Measurements from ENCODE around the gene MUSTN1.

MUSTN1 gene

DNA sequence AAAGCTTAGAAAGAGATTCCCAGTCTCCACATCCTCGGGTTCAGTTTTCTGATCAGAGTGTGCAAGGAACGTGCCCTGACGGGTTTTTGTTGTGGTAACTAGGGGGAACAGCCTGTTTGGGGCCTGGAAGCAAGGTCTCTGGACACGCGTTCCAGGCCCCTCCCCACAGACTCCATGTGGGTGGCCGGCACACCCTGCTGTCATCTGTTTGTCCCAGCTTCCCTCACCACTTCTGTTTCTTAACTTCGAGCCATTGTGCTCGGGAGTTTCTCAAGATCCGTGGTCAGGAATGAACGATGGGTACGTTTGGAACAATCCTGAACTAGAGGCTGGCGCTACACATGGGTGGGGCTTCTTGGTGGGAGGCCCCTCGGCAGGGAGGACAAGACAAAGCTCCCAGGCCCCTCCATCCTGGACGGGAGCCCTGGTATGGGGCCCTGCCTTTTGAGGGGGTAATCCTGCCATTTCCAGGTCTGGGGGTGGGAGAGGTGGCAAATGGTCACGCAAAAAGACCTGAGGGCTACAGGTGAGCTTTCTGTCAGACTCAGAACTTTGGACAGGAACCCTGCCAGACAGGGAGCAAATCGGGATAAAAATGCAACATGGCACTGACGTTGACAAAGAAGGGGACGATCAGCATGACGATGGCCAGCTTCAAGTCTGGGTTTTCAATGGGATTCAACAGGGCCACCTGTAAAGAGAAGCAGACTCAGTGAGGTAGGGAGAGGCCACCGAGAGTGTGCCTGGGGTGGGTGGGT is 8.5 kb upstream of the MUSTN1 start:
- H4K20me1 ChIP-seq (ENCODE audit: insufficient read depth, low read length, poor library complexity, severe bottlenecking) = no peaks in the 10 kb centered on the region
- no peak overlapping the region for H3K4me2 ChIP-seq (ENCODE audit: low read depth, low read length, poor library complexity, severe bottlenecking)
- peaks cover 10% of the 10 kb centered on the region for H3K4me1 ChIP-seq (ENCODE audit: insufficient read depth, low read length, poor library complexity, severe bottlenecking)
- H3K9ac ChIP-seq (ENCODE audit: low read depth, low read length, poor library complexity, severe bottlenecking) = no peak overlapping the region
- no peak overlapping the region for H2AFZ ChIP-seq (ENCODE audit: low read length)
- H3K27me3 ChIP-seq (ENCODE audit: insufficient read depth, low read length, poor library complexity, severe bottlenecking) = no peaks in the 10 kb centered on the region
- H3K9me3 ChIP-seq (ENCODE audit: insufficient read depth, low read depth, low read length) = no peaks in the 10 kb centered on the region
- H3K36me3 ChIP-seq (ENCODE audit: insufficient read depth, low read length) = peaks cover 17% of the 10 kb centered on the region; the same call in 1 of the 2 replicates
- H3K9me2 ChIP-seq (replicated peaks; ENCODE audit: low read depth, low read length) = no peaks in the 10 kb centered on the region
- H3K4me3 ChIP-seq (ENCODE audit: low read length, poor library complexity, severe bottlenecking) = no peak overlapping the region
- no peak for TF ChIP-seq CTCF (conservative IDR thresholded peaks at IDR 0.05; ENCODE audit: low read length)
- no peak for TF ChIP-seq EZH2phosphoT487 (IDR thresholded peaks at IDR 0.05; ENCODE audit: borderline replicate concordance)
- H3K79me2 ChIP-seq (ENCODE audit: insufficient read depth, low read length) = no peaks in the 10 kb centered on the region
- H3F3A ChIP-seq (ENCODE audit: low read depth) = no peaks in the 10 kb centered on the region

- peaks cover 11% of the 10 kb centered on the region; the same call in 1 of the 2 replicates for H3K36me3 ChIP-seq (ENCODE audit: insufficient read depth, low read length)
- H3K79me2 ChIP-seq (ENCODE audit: insufficient read depth, low read length) = no peaks in the 10 kb centered on the region
- H3K9me3 ChIP-seq (ENCODE audit: insufficient read depth, low read depth, low read length) = no peaks in the 10 kb centered on the region
- H2AFZ ChIP-seq (ENCODE audit: low read length) = no peak overlapping the region
- no peak overlapping the region for H3K9ac ChIP-seq (ENCODE audit: low read depth, low read length, poor library complexity, severe bottlenecking)
- H3K4me2 ChIP-seq (ENCODE audit: low read depth, low read length, poor library complexity, severe bottlenecking) = no peak overlapping the region
- H3K27me3 ChIP-seq (ENCODE audit: insufficient read depth, low read length, poor library complexity, severe bottlenecking) = no peaks in the 10 kb centered on the region
- H4K20me1 ChIP-seq (ENCODE audit: insufficient read depth, low read length, poor library complexity, severe bottlenecking) = no peaks in the 10 kb centered on the region
- peaks cover 19% of the 10 kb centered on the region for H3K4me1 ChIP-seq (ENCODE audit: insufficient read depth, low read length, poor library complexity, severe bottlenecking)
- TF ChIP-seq EZH2phosphoT487 (IDR thresholded peaks at IDR 0.05; ENCODE audit: borderline replicate concordance) = no peak
- no peak for TF ChIP-seq CTCF (conservative IDR thresholded peaks at IDR 0.05; ENCODE audit: low read length)
- H3K4me3 ChIP-seq (ENCODE audit: low read length, poor library complexity, severe bottlenecking) = no peak overlapping the region
- no peaks in the 10 kb centered on the region for H3K9me2 ChIP-seq (replicated peaks; ENCODE audit: low read depth, low read length)
- no peaks in the 10 kb centered on the region for H3F3A ChIP-seq (ENCODE audit: low read depth)
Observed at GRCh38 chr3:52842424-52842823, 7.6 kb upstream of the MUSTN1 start.

GRCh38 chr3:52841981-52842340 is 7.1 kb upstream of the MUSTN1 start:
- H3K4me2 ChIP-seq (ENCODE audit: low read depth, low read length, poor library complexity, severe bottlenecking) = no peak overlapping the region
- no peak overlapping the region for H3K9ac ChIP-seq (ENCODE audit: low read depth, low read length, poor library complexity, severe bottlenecking)
- H3K79me2 ChIP-seq (ENCODE audit: insufficient read depth, low read length) = no peaks in the 10 kb centered on the region

More at GRCh38 chr3:52841981-52842340, 7.1 kb upstream of the MUSTN1 start:
- TF ChIP-seq EZH2phosphoT487 (IDR thresholded peaks at IDR 0.05; ENCODE audit: borderline replicate concordance) (no peak), CTCF (conservative IDR thresholded peaks at IDR 0.05; ENCODE audit: low read length) (no peak)
- Histone ChIP-seq H3K4me1 (ENCODE audit: insufficient read depth, low read length, poor library complexity, severe bottlenecking) (peaks cover 20% of the 10 kb centered on the region), H3K4me3 (ENCODE audit: low read length, poor library complexity, severe bottlenecking) (no peak overlapping the region), H3K9me3 (ENCODE audit: insufficient read depth, low read depth, low read length) (no peaks in the 10 kb centered on the region), H3K36me3 (ENCODE audit: insufficient read depth, low read length) (peaks cover 11% of the 10 kb centered on the region; the same call in 1 of the 2 replicates), H3K9me2 (replicated peaks; ENCODE audit: low read depth, low read length) (no peaks in the 10 kb centered on the region), H2AFZ (ENCODE audit: low read length) (no peak overlapping the region), H3K27me3 (ENCODE audit: insufficient read depth, low read length, poor library complexity, severe bottlenecking) (no peaks in the 10 kb centered on the region), H4K20me1 (ENCODE audit: insufficient read depth, low read length, poor library complexity, severe bottlenecking) (no peaks in the 10 kb centered on the region), H3F3A (ENCODE audit: low read depth) (no peaks in the 10 kb centered on the region)
